Stimulated activated CD4-positive, alpha-beta T cell treated with anti-CD3 and anti-CD28 coated beads, Interleukin-12 subunit alpha, Interleukin-12 subunit beta, amount 100 ng/mL, for 4 hours (primary cell): Measurements from ENCODE around the gene KCNQ1OT1.

Experiments used
- DNase-seq: peaks from one replicate; pipeline ENCODE4 v3.0.0-alpha.2; 2020

KCNQ1OT1 gene

GRCh38 chr11:2736577-2737225 lies 36.9 kb upstream of the KCNQ1OT1 start:
- no peak for DNase-seq

- no peak for DNase-seq
Observed at GRCh38 chr11:2735053-2735589, 35.3 kb upstream of the KCNQ1OT1 start.

GRCh38 chr11:2734181-2735052 lies 34.6 kb upstream of the KCNQ1OT1 start:
- no peak for DNase-seq

- no peak for DNase-seq
Observed at GRCh38 chr11:2732940-2733628, 33.3 kb upstream of the KCNQ1OT1 start.

- DNase-seq, result no peak
Observed at GRCh38 chr11:2732261-2732939, 32.6 kb upstream of the KCNQ1OT1 start.

- DNase-seq, result no peak
Observed at GRCh38 chr11:2731130-2732125, 31.6 kb upstream of the KCNQ1OT1 start.

- DNase-seq, result no peak
Observed at GRCh38 chr11:2730272-2731129, 30.7 kb upstream of the KCNQ1OT1 start.

DNA sequence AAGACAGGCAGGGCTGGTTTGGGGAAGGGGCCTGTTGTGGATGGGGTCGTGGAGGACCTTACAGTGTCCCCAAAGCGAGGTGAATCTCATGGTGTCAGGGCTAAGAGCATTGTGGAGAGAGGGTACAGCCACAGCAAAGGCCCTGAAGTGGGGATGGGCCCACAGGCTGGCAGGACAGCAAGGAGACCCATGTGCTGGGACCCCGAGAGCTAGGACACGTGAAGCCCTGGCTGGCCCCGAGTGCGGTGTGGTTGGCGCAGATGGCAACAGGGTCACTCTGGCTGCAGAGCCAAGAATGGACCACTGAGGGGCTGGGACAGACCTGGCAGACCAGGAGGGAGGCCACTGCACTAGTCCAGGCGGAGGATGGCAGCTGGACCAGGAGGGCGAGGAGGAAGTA lies 30.0 kb upstream of the KCNQ1OT1 start:
- no peak for DNase-seq

DNA sequence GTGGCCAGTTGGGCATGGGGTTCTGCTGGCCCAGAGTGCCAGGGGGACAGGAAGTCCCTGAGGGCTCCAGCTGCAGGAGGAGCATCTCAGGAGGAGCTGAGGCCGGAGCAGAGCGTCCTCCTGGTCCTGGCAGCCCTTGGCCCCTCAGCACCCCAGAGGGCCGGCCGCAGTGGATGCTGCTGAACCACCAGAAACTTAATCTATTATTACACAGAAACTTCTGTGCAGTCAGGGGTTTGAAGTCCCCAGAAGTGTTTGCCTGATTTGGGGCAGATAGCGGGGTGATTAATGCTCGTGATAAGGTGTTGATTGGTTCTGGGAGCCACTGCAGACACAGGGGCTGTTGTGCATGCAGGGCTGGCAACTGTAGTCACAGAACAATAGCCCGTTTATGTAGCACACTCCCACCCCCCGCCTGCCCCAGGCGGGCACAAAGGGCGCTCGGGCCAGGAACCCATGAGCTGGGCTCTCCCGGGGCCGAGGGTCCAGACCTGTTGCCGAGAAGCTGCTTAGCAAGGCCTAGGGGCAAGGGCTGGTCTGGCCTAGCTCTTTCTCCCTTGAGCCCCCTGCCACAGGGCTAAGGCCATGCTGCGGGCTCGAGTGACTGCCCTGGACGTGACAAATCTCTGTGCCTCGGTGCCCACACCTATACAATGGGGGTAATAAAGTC lies 29.0 kb upstream of the KCNQ1OT1 start:
- DNase-seq, result no peak

GRCh38 chr11:2728128-2728662 lies 28.4 kb upstream of the KCNQ1OT1 start:
- no peak for DNase-seq

GRCh38 chr11:2726964-2727363 lies 27.2 kb upstream of the KCNQ1OT1 start:
- no peak for DNase-seq

- no peak for DNase-seq
Observed at GRCh38 chr11:2725368-2726300, 25.8 kb upstream of the KCNQ1OT1 start.

- DNase-seq, result no peak
Observed at GRCh38 chr11:2724653-2725367, 25.0 kb upstream of the KCNQ1OT1 start.

DNA sequence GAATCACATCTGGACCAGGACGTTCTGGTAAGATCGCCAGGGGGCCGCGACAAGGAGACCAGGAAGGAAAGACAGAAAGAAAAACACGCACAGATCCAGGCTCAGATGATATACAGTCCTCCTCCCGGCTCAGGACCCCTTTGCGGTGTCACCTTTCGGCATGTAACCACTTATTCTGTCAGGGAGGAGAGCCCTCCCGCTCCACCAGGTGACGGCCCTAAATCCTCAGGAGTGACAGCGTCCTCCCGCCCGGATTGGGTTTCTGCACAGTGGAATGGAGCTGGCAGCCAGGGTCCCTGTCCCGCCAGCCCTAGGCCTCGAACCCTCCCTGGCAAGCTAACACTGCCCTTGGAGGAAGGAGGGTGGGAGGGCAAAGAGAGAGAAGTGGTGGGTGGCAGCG lies 24.3 kb upstream of the KCNQ1OT1 start:
- DNase-seq, result no peak

GRCh38 chr11:2722955-2723354 lies 23.2 kb upstream of the KCNQ1OT1 start:
- no peak for DNase-seq

- no peak for DNase-seq
Observed at GRCh38 chr11:2721210-2721916, 21.6 kb upstream of the KCNQ1OT1 start.
